DMS53 (cell line): ENCODE measurements around the gene NHERF1.

ENCODE experiments used
- DNase-seq: peaks from one replicate; lab custom pipeline; 2025; lab: John Stamatoyannopoulos, UW

The NHERF1 gene

DNA sequence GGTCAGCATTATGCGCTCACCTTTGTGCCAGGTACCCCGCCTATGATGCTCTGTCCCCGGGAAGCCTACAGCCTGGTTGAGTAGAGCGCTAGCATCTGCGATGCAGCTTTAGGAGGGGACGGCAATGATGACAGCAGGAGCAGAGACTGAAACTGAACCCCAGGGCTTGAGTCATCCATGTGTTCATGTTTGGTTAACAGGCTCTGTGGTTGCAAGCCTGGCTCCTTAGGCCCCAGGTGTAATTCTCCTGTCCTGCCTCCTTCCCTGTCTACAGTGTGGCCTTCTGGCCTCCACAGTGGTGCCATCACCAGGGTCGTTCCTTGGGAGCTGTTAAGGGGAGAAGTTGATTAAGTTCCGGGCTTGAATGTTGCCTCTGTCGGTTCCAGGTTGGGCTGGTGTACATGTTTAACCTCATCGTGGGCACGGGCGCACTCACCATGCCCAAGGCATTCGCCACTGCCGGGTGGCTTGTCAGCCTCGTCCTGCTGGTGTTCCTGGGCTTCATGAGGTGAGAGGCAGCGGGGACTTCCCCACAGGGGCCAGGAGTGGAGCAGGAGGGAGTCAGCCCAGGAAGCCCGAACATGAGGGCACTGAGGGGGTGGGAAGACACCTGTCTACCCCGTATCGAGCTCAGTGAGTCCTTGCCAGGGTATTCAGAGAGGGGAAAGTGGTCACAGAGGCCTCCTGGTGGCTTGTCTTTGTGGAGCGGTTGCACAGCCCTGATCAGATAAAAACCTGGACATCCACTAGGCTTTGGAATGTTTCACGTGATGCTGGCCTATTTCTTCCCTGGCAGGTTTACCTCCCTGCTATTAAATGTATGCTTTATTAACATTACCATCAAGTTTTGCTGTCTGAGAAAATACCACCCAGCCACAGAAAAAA is 36.9 kb downstream of the NHERF1 start:
- no peak for DNase-seq

DNA sequence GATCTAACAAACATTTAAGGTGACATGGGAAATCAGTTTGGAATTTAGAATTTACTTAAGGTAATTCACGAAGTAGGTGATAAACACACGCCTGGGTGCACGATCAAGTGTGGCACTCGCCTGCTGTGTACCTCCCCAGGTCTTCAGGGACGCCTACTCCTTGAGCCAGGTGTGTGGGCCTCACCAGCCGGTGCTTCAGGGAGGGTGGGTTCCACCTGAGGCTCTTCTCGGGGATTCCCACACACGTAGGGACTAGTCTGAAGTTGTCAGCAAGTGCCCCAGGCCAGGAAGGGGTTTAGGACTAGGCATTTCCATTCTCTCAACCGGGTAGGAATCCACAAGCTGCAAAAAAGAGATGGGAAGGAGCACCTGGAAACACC is 37.5 kb downstream of the NHERF1 start:
- no peak for DNase-seq

DNA sequence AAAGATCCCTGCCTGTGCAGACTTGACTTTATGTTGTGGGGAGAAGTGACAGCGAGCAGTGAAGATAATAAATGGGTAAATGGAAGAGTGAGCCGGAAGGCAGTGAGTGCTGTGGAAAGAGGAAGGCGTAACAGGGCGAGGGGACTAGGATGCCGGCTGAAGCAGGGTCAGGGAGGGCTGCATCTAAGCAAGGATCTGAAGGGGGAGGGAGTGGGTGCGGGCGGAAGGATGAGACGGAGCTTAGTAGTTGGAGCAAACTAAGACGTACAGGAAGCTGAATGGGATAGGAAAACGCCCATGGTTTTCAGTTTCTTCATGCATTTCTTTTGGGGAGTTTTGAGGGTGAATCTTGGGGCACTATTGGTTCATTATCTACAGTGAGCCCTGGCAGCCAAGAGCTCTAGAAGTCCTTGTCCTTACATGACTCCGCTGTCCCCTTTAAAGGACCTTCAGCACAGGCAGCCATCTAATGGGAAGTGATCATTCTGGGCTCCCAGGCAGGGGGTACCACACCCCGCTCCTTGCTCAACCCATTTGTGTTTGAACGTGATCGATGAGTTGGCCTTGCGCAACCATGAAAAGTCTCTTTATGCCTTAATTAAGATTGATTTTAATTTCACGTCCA is 38.1 kb downstream of the NHERF1 start:
- DNase-seq, result no peak

DNA sequence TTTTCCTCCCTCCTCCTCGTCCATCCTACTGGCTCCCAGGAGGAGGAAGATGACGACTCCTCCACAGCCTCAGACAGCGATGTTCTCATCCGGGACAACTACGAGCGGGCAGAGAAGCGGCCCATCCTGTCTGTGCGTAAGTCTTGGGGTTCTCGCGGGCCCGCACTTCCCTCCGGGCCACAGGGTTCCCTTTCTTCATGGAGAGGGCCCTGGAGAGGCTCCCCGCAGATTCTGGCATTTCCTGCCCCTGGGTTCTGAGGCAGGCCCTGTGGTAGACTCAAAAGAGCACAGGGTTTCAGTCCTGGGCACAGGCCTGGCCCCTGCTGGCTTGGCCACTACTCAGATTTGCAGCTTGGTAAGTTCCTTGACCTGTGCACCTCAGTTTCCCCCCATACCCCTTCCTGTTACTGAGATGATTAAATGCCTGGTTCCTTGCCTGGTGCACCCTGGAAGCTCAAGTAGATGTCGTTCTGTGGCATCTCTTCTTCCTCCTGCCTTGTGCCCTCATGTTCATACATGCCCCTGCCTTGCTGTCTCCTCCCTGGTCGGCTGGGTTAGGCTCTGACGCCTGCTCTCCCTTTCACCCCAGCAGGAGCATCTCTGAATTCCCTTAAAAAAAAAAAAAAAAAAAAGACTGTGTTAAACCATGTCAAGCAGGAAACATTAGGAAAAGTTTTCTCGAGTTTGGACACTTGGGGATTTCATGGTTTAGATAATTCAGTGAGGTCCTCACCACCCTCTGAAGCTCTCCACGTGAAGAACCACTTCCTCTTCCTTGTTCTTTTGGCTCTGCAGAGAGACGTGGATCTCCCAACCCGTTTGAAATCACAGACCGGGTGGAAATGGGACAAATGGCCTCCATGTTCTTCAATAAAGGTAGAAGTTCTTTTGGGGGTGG is 42.0 kb downstream of the NHERF1 start:
- no peak for DNase-seq

DNA sequence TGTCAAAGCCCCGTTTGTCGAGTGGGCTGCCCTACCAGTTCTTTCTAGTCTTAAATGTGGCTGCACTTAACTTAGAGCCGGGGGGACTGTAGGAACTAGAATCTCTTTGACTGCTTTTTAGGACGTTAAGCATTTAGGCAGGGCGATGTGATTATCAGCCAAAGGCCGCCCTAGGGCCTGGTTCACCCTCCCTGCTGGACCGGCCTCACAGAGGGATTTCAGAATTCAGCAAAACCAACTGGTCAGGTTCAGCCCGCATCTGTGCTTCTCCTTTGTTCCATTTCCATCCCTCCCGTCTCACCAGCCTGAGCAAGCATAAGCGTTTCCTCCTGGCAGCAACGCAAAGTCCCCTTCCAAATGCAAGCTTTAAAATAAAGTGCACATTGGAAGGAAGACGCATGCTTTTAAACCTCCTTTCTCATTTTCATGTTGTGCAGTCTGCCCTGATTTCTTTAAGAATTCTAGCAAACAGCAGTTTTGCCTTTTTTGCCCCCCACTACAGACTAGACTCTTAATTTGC is 44.2 kb downstream of the NHERF1 start:
- no peak for DNase-seq

DNA sequence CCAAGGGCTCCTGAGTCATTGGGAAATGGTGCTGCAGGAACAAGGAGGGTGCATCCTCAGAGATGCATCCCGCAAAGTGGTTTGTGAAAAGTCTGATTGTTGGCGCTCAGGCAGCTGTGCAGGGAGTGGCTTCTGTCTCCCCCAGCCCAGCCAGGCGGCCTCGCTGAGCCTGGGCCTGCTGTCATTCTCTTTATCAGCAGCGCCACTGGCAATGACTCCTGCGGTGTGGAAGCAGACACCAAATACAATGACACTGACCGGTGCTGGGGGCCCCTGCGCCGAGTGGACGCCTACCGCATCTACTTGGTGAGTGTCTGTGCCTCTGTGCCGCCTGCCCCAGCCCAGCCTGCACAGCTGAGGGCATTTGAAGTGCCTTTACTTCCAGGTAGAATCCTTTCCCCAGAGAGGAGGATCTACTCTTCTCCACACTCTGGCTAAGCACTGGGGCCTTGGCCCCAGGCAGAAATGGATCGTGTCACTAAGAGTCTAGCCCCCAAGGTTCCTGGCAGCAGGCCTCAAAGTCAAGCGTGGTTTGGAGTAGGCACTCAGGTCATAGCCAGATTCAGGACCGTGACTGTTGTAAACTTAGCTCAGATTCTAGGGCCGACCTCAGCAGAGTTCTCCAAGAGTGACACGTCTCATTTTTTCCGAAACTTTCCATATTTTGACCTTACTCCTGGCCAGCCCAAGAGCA is 47.0 kb downstream of the NHERF1 start:
- no peak for DNase-seq

DNA sequence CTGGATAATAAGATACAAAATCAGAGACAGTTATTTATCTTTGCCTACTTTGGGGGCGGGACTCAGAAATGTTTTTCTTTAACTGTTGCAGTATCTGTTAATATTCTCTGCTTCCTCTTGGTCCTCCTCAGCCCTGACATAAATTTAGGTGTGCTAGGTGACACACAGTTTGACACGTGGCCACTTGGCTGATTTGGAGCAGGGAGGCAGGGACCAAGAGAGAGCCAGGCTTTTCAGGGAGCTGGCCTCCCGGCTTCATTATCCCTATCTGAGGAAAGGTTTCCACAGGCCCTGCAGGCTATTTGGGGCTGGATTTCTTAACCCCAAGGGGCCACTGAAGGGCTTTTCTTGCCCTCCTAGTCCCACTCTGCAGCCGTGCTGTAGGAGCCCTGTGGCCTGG is 47.8 kb downstream of the NHERF1 start:
- DNase-seq, result no peak

DNA sequence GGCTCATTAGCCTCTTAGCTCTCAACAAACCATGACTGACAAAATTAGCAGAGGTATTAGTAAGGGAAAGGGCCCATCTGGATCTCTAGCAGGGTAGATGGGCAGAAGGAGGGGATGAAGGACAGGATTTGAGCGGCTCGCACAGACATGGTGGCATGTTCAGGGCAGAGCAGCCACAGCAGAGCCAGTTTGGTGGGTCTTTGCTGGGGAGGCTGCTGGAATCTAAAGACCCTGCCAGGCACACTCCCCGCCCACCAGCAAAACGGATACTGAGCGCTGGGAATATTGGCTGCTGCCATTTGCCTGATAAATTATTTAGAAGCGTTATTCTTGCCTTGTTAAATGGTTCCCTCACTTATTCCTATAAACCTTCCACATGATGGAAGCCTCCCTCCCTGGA is 48.4 kb downstream of the NHERF1 start:
- no peak for DNase-seq

DNA sequence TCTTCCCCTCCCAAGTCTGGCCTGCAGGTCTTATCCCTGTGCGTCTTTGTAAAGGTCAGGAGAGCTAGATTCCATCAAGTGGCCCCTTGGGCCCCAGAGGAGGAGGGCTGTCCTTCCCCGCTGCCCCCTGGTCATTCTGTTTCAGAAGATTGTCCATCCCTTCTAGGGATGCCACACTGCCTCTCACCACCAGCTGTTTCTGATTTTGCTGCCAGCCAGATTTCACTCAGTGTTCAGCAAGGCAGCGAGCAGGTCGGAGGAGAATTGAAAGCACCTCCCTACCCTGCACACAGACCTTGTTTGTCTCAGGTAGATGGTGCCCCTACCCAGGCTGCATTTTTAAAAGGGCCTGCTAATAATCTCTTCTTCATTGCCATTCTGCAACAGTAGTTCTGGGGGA is 49.4 kb downstream of the NHERF1 start:
- no peak for DNase-seq

DNA sequence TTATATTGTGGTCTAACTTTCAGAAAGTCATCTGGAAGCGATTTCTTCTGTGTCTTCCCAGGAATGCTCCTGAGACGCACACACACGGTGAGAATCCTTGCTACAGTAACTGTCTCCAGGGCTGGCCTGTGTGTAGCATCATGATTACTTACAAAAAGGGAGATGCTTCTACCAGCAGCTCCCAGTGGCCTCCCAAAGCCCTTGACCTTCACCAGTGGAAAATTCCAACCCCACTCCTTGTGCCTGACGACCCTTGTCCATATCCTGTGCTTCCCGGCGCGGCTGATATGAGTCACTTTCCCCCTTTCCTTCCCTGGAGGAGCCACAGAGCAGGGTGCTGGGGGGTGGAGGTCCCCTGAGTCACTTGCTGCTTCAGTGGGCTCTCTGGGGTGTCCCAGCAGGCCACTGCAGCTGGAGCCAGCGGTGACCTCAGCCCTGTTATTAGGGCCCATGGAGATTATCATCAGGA is 49.8 kb downstream of the NHERF1 start:
- no peak for DNase-seq

DNA sequence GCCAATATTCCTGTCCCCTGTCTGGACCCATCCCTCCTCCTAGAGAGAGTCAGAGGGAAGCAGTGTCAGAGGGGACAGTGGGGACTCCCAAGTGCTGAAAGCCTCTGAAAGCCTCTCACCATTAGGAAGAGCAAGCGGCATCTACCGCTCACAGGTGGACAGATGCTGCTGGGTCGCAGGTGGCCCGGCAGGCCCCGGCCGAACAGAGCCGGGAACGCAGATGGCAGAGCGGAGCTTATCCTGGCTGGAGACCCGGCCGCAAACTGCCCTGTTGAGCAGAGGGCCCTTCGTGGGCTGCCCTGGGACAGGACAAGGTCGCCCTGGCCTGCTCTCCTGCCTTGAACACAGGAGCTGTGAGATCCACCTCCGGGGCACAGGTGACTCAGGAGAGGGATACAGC is 50.7 kb downstream of the NHERF1 start:
- no peak for DNase-seq

DNA sequence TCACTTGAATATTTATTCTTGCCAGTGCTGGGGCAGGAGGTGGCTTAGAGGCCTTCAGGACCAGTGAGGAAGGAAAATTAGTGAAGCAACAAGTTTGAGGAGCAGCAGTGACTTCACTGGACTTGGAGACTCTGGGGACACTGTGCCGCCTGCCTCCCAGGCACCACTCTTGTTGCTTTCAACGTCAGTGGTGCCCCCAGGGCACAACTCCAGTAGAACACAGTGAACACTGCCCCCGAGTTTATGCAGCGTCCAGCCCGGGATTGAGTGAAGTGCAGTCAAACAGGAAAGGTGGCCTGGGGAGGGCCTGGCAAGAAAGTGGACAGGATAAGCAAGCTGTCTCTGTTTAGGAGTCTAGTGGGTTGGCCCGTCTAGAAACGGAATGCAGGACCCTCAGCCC is 52.1 kb downstream of the NHERF1 start:
- no peak for DNase-seq

DNA sequence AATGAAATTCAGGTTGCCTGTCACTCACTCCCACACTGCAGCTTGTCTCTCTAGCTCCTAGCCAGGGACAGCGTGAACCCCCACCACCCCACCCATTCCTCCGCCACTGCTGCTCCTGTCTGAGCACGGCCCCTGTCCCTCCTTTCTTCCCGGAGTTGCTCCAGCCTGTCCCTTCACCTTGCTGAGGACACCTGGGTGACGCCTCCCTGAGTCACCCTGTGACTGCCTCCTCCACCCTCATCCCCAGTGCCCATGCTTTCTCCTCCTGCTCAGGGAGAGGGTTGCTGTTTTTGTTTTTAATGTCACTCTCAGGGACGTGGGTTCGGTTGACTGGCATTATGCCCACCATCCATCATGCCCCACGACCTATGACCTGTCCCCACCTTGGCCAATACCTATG is 53.5 kb downstream of the NHERF1 start:
- no peak for DNase-seq

DNA sequence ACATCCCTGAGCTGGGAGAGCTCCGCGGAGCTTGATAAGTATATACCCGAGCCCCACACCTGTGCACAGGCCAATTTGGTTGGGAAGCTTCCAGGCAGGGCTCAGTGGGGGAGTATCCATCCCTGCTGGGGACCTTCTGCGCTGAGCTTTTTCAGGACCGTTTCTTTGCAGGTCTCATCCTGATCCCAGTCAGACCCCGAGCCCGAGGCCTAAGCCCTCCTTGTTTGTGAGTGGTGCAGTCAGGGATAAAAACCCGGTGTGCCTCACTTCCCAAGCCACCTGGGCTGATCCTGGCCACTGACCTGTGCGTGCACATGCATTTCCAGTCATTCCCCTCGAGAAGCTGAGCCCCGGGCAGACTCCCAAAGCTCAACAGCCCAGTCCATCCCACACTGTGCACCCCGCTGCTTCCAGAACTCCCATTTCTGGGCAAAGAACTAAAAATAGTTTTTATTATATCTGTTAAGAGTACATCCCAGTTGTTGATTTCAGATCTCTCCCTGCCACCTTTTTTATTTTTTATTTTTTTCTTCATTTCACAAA is 55.0 kb downstream of the NHERF1 start:
- no peak for DNase-seq

DNA sequence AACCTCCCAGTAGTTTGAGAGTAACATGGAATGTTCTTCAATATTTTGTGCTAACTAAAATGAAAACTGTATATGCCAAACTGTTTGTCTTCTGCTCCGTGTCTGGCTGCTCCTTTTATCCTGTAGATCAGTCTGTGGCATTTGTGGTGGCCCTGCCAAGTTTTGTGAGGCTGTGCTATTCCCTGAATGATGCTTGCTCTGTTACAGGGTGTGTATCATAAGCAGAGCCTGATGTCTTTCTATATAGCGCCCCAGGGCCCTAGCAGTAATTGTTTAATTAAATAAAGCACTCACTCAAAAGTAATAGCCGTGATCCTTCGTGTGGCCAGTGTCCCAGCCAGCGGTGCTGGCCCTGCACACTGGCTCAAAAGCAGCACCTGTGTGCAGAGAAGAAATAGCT is 55.5 kb downstream of the NHERF1 start:
- no peak for DNase-seq

DNA sequence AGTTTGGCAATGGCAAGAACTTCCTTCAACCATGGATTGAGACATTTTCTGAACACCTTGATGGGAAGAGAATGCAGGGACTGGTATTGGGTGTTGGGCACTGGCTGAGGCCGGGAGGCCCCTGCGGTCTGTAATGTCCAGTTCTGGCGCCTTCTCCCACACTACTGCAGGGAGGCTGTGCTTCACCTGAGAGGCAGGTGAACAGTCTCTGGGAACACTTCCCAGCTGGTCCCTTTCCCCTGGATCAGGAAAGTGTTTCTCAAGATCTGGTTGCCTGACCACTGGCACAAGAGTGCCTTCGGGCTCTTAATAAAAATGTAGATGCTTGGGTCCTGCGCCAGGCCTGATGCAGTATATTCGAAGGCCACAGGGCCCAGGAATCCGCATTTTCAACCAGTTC is 56.3 kb downstream of the NHERF1 start:
- DNase-seq, result no peak

DNA sequence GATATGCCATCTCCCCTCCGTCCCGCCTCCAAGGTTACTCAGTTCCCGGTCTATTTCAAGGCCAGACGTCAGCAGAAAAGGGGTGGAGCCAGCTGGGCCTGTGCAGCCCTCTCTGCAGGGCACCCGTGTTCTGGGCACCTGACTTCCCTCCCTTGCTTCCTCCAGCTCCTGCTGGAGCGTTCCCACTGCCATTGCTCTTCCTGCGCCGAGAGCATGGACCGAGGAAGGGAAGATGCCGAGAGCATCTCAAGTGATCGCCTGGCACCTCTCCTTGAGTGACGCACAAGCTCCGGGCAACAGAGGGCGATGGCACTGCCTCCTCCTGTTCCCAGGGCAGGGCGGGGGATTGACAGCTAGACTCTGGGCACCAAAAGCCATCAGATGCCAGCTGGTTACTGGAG is 57.2 kb downstream of the NHERF1 start:
- no peak for DNase-seq

DNA sequence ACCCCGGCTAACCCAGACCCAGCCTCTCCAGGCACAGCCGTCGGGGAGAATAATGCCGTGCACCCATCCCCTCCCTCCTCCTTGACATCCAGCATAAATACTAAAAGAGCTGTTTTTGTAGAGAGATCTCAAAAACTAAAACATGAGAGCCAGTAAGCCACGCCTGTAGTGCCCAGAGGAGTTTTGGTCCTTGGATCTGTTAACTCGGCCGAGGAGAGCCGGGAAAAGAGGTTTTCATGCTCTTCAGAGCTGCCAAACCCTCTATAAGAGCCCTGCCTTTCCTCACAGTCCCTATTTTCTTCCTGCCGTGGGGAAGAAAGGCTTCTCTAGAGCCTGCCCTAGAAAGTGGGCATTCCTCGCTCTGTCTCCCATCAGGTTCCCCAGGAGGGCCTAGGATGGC is 57.9 kb downstream of the NHERF1 start:
- DNase-seq, result no peak

DNA sequence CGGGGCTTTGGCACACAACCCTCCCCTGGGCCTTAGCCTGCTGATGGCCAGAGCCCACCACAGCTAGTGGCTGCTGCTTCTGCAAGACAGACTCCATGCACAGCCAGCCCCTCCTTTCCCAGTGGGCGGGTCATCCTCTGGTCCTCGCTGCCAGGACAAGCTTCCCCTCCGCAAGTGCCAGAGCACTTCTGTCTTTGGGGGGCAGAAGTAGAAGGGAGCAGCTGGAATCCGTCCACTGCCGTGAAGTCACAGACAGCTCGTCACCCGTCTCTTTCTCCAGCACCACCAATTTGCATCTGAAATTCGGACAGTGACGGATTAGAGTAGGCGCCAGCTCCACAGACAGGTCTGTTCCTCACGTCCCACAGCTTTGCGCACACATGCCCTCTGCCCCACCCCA is 59.0 kb downstream of the NHERF1 start:
- DNase-seq, result no peak

DNA sequence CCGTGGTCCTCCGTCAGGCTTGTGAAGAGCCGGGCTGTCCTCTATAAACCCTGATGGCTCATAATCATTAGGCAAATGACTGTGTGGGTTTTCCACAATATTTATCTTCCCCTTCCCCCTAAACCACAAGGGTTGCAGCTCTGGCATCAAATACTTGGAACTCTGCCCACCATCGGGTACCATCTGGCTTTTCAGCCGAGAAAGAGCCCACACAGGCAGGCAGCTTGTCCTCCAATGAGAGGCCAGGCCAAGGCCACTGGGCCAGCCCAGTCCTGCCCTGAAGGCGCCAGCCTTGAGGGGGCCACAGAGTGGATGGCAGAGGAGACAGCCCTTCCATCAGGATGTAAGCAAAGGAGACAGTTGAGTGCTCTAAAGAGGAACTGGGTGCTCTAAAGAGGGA is 59.5 kb downstream of the NHERF1 start:
- DNase-seq, result no peak

DNA sequence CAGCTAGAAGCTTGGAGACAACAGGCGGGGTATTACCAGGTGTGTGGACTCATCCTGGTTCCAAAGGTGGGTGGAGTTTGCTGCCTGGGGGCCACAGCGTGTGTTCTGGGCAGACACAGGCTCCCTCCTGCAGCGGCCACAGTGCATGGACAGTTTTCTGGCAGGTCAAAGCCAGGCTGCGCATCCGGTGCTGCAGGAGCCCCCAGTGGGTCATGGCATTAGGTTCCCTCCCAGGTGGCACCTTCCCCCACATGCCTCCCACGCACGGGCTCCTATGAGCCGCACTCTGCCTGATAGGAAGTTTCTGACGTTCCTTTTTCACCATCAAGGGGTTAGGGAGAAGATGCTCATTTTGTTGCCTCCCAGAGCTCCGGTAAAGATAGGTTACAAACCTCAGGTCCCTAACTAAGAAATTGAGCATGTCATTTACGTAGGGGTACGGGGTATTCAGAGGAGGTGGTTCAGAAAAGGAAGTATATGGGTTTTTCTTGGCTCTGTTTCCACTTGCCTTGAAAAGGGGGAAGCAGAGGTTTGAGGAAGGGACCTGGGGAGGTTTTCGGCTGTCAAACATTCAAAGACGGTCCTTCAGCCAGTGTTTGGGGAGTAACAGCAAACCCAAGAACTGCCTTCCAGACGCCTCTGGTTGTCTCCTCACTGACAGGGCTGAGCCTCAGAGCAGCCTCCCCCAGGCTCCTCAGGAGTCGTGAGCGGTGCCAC is 60.4 kb downstream of the NHERF1 start:
- no peak for DNase-seq
